ENCODE results near the gene LACRT. TPM values are rescaled to one million over a fixed set of nuclear protein-coding genes. Genes with fewer than 3 reads are reported as not detected.

LACRT gene
- total and polyA plus RNA-seq, 2 donors (not counting 3 experiments of a cell fraction or from before 2014, with no cell fraction given): not detected

DNA sequence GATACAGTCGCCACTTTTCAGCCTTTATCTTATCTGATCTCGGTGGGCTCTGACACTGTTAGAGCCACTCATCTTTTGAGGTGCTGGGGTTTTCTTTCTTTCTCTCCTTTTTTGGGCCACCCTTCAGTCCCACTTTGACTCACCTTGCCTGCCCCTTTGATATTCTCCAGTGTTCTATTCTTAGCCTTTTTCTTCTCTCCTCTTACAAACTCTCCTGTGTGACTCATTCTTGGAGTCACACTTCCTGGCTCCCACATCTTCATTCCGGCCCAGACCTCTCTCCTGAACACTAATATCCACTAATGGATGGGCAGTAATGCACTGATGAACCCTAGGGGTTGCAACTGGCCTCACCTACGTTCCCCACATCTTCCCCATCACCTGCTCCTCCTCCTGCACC is 15.7 kb upstream of the LACRT start:
- intact Hi-C loops (cut with micrococcal nuclease): no loop called here
- TF ChIP-seq FOS (IDR thresholded peaks at IDR 0.05; ENCODE audit: borderline replicate concordance, insufficient read depth, low read length): no peak
- TF ChIP-seq JUN (IDR thresholded peaks at IDR 0.05; ENCODE audit: borderline replicate concordance, insufficient read depth, insufficient read length, low read depth): no peak
- TF ChIP-seq MYC (IDR thresholded peaks at IDR 0.05; ENCODE audit: low read depth, low read length): no peak
- no peak for TF ChIP-seq EZH2 (IDR thresholded peaks at IDR 0.05; ENCODE audit: borderline replicate concordance, low read depth, low read length, severe bottlenecking)
- TF ChIP-seq, protein P1, sequence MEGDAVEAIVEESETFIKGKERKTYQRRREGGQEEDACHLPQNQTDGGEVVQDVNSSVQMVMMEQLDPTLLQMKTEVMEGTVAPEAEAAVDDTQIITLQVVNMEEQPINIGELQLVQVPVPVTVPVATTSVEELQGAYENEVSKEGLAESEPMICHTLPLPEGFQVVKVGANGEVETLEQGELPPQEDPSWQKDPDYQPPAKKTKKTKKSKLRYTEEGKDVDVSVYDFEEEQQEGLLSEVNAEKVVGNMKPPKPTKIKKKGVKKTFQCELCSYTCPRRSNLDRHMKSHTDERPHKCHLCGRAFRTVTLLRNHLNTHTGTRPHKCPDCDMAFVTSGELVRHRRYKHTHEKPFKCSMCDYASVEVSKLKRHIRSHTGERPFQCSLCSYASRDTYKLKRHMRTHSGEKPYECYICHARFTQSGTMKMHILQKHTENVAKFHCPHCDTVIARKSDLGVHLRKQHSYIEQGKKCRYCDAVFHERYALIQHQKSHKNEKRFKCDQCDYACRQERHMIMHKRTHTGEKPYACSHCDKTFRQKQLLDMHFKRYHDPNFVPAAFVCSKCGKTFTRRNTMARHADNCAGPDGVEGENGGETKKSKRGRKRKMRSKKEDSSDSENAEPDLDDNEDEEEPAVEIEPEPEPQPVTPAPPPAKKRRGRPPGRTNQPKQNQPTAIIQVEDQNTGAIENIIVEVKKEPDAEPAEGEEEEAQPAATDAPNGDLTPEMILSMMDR (IDR thresholded peaks at IDR 0.05; ENCODE audit: extremely low read depth in 1 of 2, insufficient read depth in 1 of 2, low read depth in 1 of 2, low read length in 2 of 2): no peak
- no peak for TF ChIP-seq GATA2 (IDR thresholded peaks at IDR 0.05; ENCODE audit: insufficient read depth, insufficient read length, low read depth, low read length)
- TF ChIP-seq POLR2AphosphoS5 (IDR thresholded peaks at IDR 0.05; ENCODE audit: insufficient read depth, low read depth, low read length): no peak
- no peak for TF ChIP-seq POLR2A (IDR thresholded peaks at IDR 0.05; ENCODE audit: low read depth, low read length)
- TF ChIP-seq, protein P2, sequence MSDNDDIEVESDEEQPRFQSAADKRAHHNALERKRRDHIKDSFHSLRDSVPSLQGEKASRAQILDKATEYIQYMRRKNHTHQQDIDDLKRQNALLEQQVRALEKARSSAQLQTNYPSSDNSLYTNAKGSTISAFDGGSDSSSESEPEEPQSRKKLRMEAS (IDR thresholded peaks at IDR 0.05; ENCODE audit: insufficient read depth, insufficient read length): no peak
- Histone ChIP-seq H3K27me3 (ENCODE audit: control insufficient read depth in 2 of 2, insufficient read depth in 2 of 2, low read length in 2 of 2) (no peaks in the 10 kb centered on the region), H3K9me1 (replicated peaks; ENCODE audit: control insufficient read depth, extremely low read depth, insufficient read depth, low read length) (no peaks in the 10 kb centered on the region), H3K4me1 (ENCODE audit: control insufficient read depth, extremely low read depth, insufficient read depth, low read length) (no peaks in the 10 kb centered on the region), H3K27ac (ENCODE audit: insufficient read depth, low read depth, low read length) (no peak overlapping the region), H3K79me2 (ENCODE audit: control insufficient read depth, insufficient read depth, low read length) (no peaks in the 10 kb centered on the region), H3K36me3 (ENCODE audit: control insufficient read depth in 2 of 2, extremely low read depth in 1 of 2, insufficient read depth in 2 of 2, low read length in 2 of 2) (no peaks in the 10 kb centered on the region), H2AFZ (ENCODE audit: low read depth, low read length) (no peak overlapping the region), H3K9me3 (replicated peaks; ENCODE audit: control insufficient read depth, insufficient read depth, low read length) (no peaks in the 10 kb centered on the region), H4K20me1 (replicated peaks; ENCODE audit: control insufficient read depth, extremely low read depth, insufficient read depth, low read length) (no peaks in the 10 kb centered on the region), H3K4me2 (ENCODE audit: insufficient read depth, low read length) (no peak overlapping the region), H3K9ac (replicated peaks; ENCODE audit: extremely low read depth, insufficient read depth, low read length) (no peak overlapping the region), H3K4me3 (replicated peaks in 1 of 3; ENCODE audit: insufficient read depth in 1 of 3, low read depth in 1 of 3, low read length in 3 of 3) (no peak overlapping the region)
- DNase-seq (ENCODE audit: low read depth, low spot score) (no peak), FAIRE-seq (no peak)
- dilution Hi-C loops (cut with MboI; ENCODE audit: extremely low pct_ligation_motif_present, low sequenced_read_pairs): no loop called here
- CTCF ChIA-PET: no interaction called here
- BruUV-seq (replicated peaks): no TSS peak
- POLR2A ChIA-PET: no interaction called here

Measured in endothelial cell of umbilical vein (primary cell).